Mesendoderm (in vitro differentiated cells): Measurements from ENCODE around the gene PSMB2.

Experiments used
- DNase-seq: peaks from one replicate; pipeline ENCODE4 v3.0.0; 2013
- H2AK5ac ChIP-seq: 2 replicates; pipeline ENCODE4 v1.6.1; 2013; ENCODE audit warnings: low read length, inconsistent platforms
- H2BK120ac ChIP-seq: 2 replicates; pipeline ENCODE4 v1.6.1; 2013; ENCODE audit warnings: low read depth, mild to moderate bottlenecking, low read length, moderate library complexity, mixed read lengths
- H2BK15ac ChIP-seq: replicated peaks from 2 replicates; pipeline ENCODE4 v1.6.1; 2013; ENCODE audit warnings: low read depth, mild to moderate bottlenecking, moderate library complexity
- H2BK5ac ChIP-seq: 2 replicates; pipeline ENCODE4 v1.6.1; 2013; ENCODE audit warnings: low read length, inconsistent platforms
- H3K18ac ChIP-seq: 2 replicates; pipeline ENCODE4 v1.6.1; 2013; ENCODE audit warnings: mild to moderate bottlenecking, low read length, mixed read lengths
- H3K23ac ChIP-seq: one replicate; pipeline ENCODE4 v1.6.1; 2013; ENCODE audit warnings: low read length
- H3K27ac ChIP-seq: 2 replicates; pipeline ENCODE4 v1.5.1; 2013; ENCODE audit warnings: low read depth, mild to moderate bottlenecking, inconsistent platforms, low read length, moderate library complexity
- H3K27me3 ChIP-seq: 2 replicates; pipeline ENCODE4 v1.6.1; 2013; ENCODE audit warnings: low read length, control low read depth, mild to moderate bottlenecking, inconsistent platforms; ENCODE audit not compliant: insufficient read depth, poor library complexity
- H3K36me3 ChIP-seq: 2 replicates; pipeline ENCODE4 v1.6.1; 2013; ENCODE audit warnings: low read length, inconsistent platforms; ENCODE audit not compliant: control insufficient read depth, insufficient read depth
- H3K4ac ChIP-seq: one replicate; pipeline ENCODE4 v1.6.1; 2013; ENCODE audit warnings: low read depth, mild to moderate bottlenecking, low read length, moderate library complexity
- H3K4me1 ChIP-seq: 2 replicates; pipeline ENCODE4 v1.6.1; 2013; ENCODE audit warnings: low read depth, low read length, inconsistent platforms; ENCODE audit not compliant: control insufficient read depth
- H3K4me2 ChIP-seq: 2 replicates; pipeline ENCODE4 v1.6.1; 2013; ENCODE audit warnings: low read length
- H3K4me3 ChIP-seq: 2 replicates; pipeline ENCODE4 v1.5.1; 2013; ENCODE audit warnings: mild to moderate bottlenecking, low read length
- H3K56ac ChIP-seq: one replicate; pipeline ENCODE4 v1.6.1; 2013; ENCODE audit warnings: low read length
- H3K79me1 ChIP-seq: 2 replicates; pipeline ENCODE4 v1.6.1; 2013; ENCODE audit warnings: low read length, inconsistent platforms
- H3K79me2 ChIP-seq: 2 replicates; pipeline ENCODE4 v1.6.1; 2013; ENCODE audit warnings: mild to moderate bottlenecking, low read length; ENCODE audit not compliant: control insufficient read depth, insufficient read depth
- H3K9ac ChIP-seq: 2 replicates; pipeline ENCODE4 v1.6.1; 2013; ENCODE audit warnings: low read length, inconsistent platforms
- H4K5ac ChIP-seq: one replicate; pipeline ENCODE4 v1.6.1; 2013; ENCODE audit warnings: low read length
- H4K8ac ChIP-seq: one replicate; pipeline ENCODE4 v1.6.1; 2013; ENCODE audit warnings: low read depth, mild to moderate bottlenecking, control low read depth, low read length, moderate library complexity
- WGBS: extraction: QIAGEN DNeasy Blood & Tissue Kit; methylation state at CpG from one replicate; pipeline ENCODE4 v1.1.7; 2013; ENCODE audit warnings: low lambda C conversion rate, missing lambda C conversion rate; ENCODE audit not compliant: insufficient coverage; ENCODE audit errors: extremely low coverage; 5-methylcytosine and 5-hydroxymethylcytosine counted together

Gene PSMB2

GRCh38 chr1:35622510-35623178 lies 18.7 kb downstream of the PSMB2 start:
- Histone ChIP-seq H3K79me1 (peaks cover 17% of the 10 kb centered on the region), H3K4me3 (no peak overlapping the region), H3K4me1 (no peaks in the 10 kb centered on the region), H3K23ac (no peak overlapping the region), H3K4ac (no peak overlapping the region), H3K36me3 (peaks cover 7% of the 10 kb centered on the region), H3K27me3 (no peaks in the 10 kb centered on the region), H2BK5ac (no peak overlapping the region), H3K56ac (no peak overlapping the region), H2BK15ac (no peak overlapping the region), H4K8ac (no peak overlapping the region), H3K18ac (no peak overlapping the region), H3K9ac (no peak overlapping the region), H2BK120ac (no peak overlapping the region), H3K27ac (no peak overlapping the region), H4K5ac (no peak overlapping the region), H3K4me2 (no peak overlapping the region), H2AK5ac (no peak overlapping the region), H3K79me2 (peaks cover 15% of the 10 kb centered on the region)
- DNase-seq: no peak
- WGBS: no CpG with 5 or more reads among the region's 4 CpGs

GRCh38 chr1:35619237-35620121 lies 21.8 kb downstream of the PSMB2 start:
- Histone ChIP-seq H3K36me3 (peaks cover 7% of the 10 kb centered on the region), H3K79me2 (peaks cover 17% of the 10 kb centered on the region), H3K27me3 (no peaks in the 10 kb centered on the region), H3K4ac (no peak overlapping the region), H3K79me1 (peaks cover 23% of the 10 kb centered on the region), H4K8ac (no peak overlapping the region), H3K9ac (no peak overlapping the region), H3K4me1 (no peaks in the 10 kb centered on the region), H2BK5ac (no peak overlapping the region), H4K5ac (no peak overlapping the region), H3K4me2 (no peak overlapping the region), H3K4me3 (no peak overlapping the region), H2AK5ac (no peak overlapping the region), H3K23ac (no peak overlapping the region), H3K27ac (no peak overlapping the region), H3K56ac (no peak overlapping the region), H2BK120ac (no peak overlapping the region), H3K18ac (no peak overlapping the region), H2BK15ac (no peak overlapping the region)
- peak; percentile 37 for DNase-seq
- no CpG with 5 or more reads among the region's 6 CpGs for WGBS

- H3K4ac ChIP-seq: no peak overlapping the region
- no peak overlapping the region for H3K9ac ChIP-seq
- no peak overlapping the region for H3K4me3 ChIP-seq
- H3K27me3 ChIP-seq: no peaks in the 10 kb centered on the region
- no peak overlapping the region for H4K5ac ChIP-seq
- no peaks in the 10 kb centered on the region for H3K36me3 ChIP-seq
- H3K79me2 ChIP-seq: peaks cover 3% of the 10 kb centered on the region
- peak; percentile 52 for DNase-seq
- no peak overlapping the region for H2BK120ac ChIP-seq
- no peak overlapping the region for H2AK5ac ChIP-seq
- H3K79me1 ChIP-seq: peaks cover 12% of the 10 kb centered on the region
- no peak overlapping the region for H2BK5ac ChIP-seq
- no peak overlapping the region for H3K27ac ChIP-seq
- H3K23ac ChIP-seq: no peak overlapping the region
- no peak overlapping the region for H3K18ac ChIP-seq
- no peaks in the 10 kb centered on the region for H3K4me1 ChIP-seq
- no peak overlapping the region for H3K4me2 ChIP-seq
- no CpG with 5 or more reads among the region's 8 CpGs for WGBS
- no peak overlapping the region for H4K8ac ChIP-seq
- H2BK15ac ChIP-seq: no peak overlapping the region
- H3K56ac ChIP-seq: no peak overlapping the region
These were observed 25.9 kb downstream of the PSMB2 start for GRCh38 chr1:35615440-35615839.

GRCh38 chr1:35611655-35612054 lies 29.7 kb downstream of the PSMB2 start:
- no peak overlapping the region for H3K4ac ChIP-seq
- no peak overlapping the region for H4K8ac ChIP-seq
- H4K5ac ChIP-seq: no peak overlapping the region
- no peak overlapping the region for H3K23ac ChIP-seq
- H3K79me2 ChIP-seq: peaks cover 2% of the 10 kb centered on the region
- H2BK120ac ChIP-seq: no peak overlapping the region
- no peak overlapping the region for H3K9ac ChIP-seq
- peaks cover 2% of the 10 kb centered on the region for H3K36me3 ChIP-seq
- H3K27ac ChIP-seq: no peak overlapping the region
- WGBS: no CpG with 5 or more reads among the region's 7 CpGs
- no peak overlapping the region for H3K4me3 ChIP-seq
- no peak overlapping the region for H2BK5ac ChIP-seq
- no peak overlapping the region for H2AK5ac ChIP-seq
- no peak overlapping the region for H3K4me2 ChIP-seq
- H3K18ac ChIP-seq: no peak overlapping the region
- no peak overlapping the region for H3K56ac ChIP-seq
- peaks cover 4% of the 10 kb centered on the region for H3K79me1 ChIP-seq
- no peaks in the 10 kb centered on the region for H3K27me3 ChIP-seq
- no peak for DNase-seq
- H2BK15ac ChIP-seq: no peak overlapping the region
- H3K4me1 ChIP-seq: no peaks in the 10 kb centered on the region

GRCh38 chr1:35605867-35606182 lies 35.5 kb downstream of the PSMB2 start:
- no peak overlapping the region for H2BK5ac ChIP-seq
- H3K56ac ChIP-seq: no peak overlapping the region
- peaks cover 4% of the 10 kb centered on the region for H3K36me3 ChIP-seq
- H3K4ac ChIP-seq: no peak overlapping the region
- no peak overlapping the region for H3K4me3 ChIP-seq
- H4K5ac ChIP-seq: no peak overlapping the region
- no peak overlapping the region for H2BK15ac ChIP-seq
- H3K27me3 ChIP-seq: no peaks in the 10 kb centered on the region
- no peak overlapping the region for H3K18ac ChIP-seq
- H3K9ac ChIP-seq: no peak overlapping the region
- no peaks in the 10 kb centered on the region for H3K4me1 ChIP-seq
- DNase-seq: peak; percentile 63
- H3K79me2 ChIP-seq: peaks cover 3% of the 10 kb centered on the region
- no peak overlapping the region for H2BK120ac ChIP-seq
- no CpG with 5 or more reads among the region's 4 CpGs for WGBS
- H3K4me2 ChIP-seq: no peak overlapping the region
- H4K8ac ChIP-seq: no peak overlapping the region
- H3K27ac ChIP-seq: no peak overlapping the region
- no peak overlapping the region for H3K23ac ChIP-seq
- no peak overlapping the region for H2AK5ac ChIP-seq
- H3K79me1 ChIP-seq: peaks cover 5% of the 10 kb centered on the region
